MV-4-11 (cell line): ENCODE data around the gene LRBA.
A peak's percentile ranks its signal among the peaks of the same experiment; 100 is the strongest.
"Not testable (repeated sequence)": the region's sequence is repeated elsewhere in the genome, so short reads cannot be mapped to it uniquely, and the experiment has no call there.

Experiments used
- DNase-seq: peaks from one replicate; lab custom pipeline; 2025; lab: John Stamatoyannopoulos, UW

LRBA gene

GRCh38 chr4:151021637-151022334 lies 6.7 kb upstream of the LRBA start:
- DNase-seq = no peak

- peak; percentile 56 for DNase-seq
Measured at GRCh38 chr4:151015459-151016347, 619 bp upstream of the LRBA start.

- DNase-seq = no peak
Measured at GRCh38 chr4:151013944-151014343, 1.1 kb downstream of the LRBA start.

GRCh38 chr4:151013491-151013890 lies 1.6 kb downstream of the LRBA start:
- no peak for DNase-seq

- DNase-seq = no peak
Measured at GRCh38 chr4:151012820-151013219, 2.3 kb downstream of the LRBA start.

GRCh38 chr4:151012376-151012775 lies 2.7 kb downstream of the LRBA start:
- DNase-seq = no peak

GRCh38 chr4:151004222-151004621 lies 10.9 kb downstream of the LRBA start:
- DNase-seq = no peak

GRCh38 chr4:151000747-151001429 lies 14.2 kb downstream of the LRBA start:
- no peak for DNase-seq

GRCh38 chr4:150999086-150999485 lies 16.0 kb downstream of the LRBA start:
- peak; percentile 67 for DNase-seq

- DNase-seq = no peak
Measured at GRCh38 chr4:150997141-150997540, 17.9 kb downstream of the LRBA start.

GRCh38 chr4:150994721-150995120 lies 20.4 kb downstream of the LRBA start:
- no peak for DNase-seq

GRCh38 chr4:150993577-150993976 lies 21.5 kb downstream of the LRBA start:
- DNase-seq = not testable (repeated sequence)

GRCh38 chr4:150990993-150991392 lies 24.1 kb downstream of the LRBA start:
- no peak for DNase-seq

GRCh38 chr4:150990250-150990649 lies 24.8 kb downstream of the LRBA start:
- DNase-seq = no peak

GRCh38 chr4:150988238-150988637 lies 26.8 kb downstream of the LRBA start:
- DNase-seq = no peak

- no peak for DNase-seq
Measured at GRCh38 chr4:150987204-150987603, 27.9 kb downstream of the LRBA start.

- DNase-seq = no peak
Measured at GRCh38 chr4:150986085-150986484, 29.0 kb downstream of the LRBA start.

GRCh38 chr4:150983851-150984250 lies 31.2 kb downstream of the LRBA start:
- no peak for DNase-seq

- DNase-seq = no peak
Measured at GRCh38 chr4:150982557-150983233, 32.4 kb downstream of the LRBA start.

- no peak for DNase-seq
Measured at GRCh38 chr4:150978738-150979575, 36.1 kb downstream of the LRBA start.

- DNase-seq = peak; percentile 4
Measured at GRCh38 chr4:150976478-150977118, 38.5 kb downstream of the LRBA start.
